HPDE6-E6E7 (cell line): Measurements from ENCODE around the gene SDHAF1.
"Not testable (repeated sequence)": the region's sequence is repeated elsewhere in the genome, so short reads cannot be mapped to it uniquely, and the experiment has no call there.

Source experiments
- DNase-seq: peaks from one replicate; pipeline ENCODE4 v3.0.0; 2011; ENCODE audit warnings: missing footprints; ENCODE audit errors: extremely low spot score

Gene SDHAF1

DNA sequence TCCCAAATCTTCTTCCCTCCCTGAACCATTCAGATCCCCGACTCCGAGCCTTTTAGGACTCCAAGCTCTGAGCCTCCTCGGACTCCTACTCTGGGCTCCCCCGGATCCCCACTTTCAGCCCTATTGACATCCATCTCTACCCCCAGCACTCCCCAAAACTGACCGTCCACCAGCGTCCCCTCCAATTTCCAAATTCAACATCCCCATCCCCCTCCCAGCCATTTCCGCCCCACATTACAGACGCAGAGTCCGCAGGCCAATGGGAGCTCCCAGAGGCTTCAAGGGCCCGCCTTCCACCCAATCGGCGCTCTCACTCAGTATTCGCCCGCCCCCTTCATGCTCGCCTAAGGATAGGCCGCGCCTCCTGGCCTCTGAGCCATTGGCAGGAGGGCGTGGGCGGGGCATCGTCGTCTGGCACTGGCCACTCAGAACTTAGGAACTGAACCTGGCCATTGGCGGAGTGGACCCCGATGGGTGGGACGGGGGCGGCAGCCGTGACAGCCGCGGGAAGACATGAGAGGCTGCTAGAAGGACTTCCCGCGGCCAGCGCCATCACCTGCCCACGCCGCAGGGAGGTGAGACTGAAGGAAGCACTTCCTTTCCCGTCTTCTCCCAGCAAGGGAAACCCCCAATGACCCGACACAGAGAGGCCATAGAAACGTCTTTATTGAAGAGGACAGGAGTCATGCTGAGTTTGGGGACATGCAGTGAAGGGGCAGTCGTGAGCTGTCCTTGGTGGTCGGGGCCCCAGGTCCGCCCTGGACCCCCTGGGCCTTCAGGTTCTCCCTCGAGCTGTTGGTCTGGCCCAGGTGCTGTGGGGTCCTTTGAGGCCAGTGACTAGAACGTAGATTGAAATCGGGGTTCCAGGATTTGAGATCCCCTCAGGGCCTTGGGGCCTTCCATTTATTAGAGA lies 19.3 kb downstream of the SDHAF1 start, which contains the start of gene ALKBH6:
Gene ALKBH6, minus strand, starts transcription at position 202 of the 913 bp plus-strand sequence. CDS start 816 bp downstream, outside the sequence.
- DNase-seq: peak; percentile 99

DNA sequence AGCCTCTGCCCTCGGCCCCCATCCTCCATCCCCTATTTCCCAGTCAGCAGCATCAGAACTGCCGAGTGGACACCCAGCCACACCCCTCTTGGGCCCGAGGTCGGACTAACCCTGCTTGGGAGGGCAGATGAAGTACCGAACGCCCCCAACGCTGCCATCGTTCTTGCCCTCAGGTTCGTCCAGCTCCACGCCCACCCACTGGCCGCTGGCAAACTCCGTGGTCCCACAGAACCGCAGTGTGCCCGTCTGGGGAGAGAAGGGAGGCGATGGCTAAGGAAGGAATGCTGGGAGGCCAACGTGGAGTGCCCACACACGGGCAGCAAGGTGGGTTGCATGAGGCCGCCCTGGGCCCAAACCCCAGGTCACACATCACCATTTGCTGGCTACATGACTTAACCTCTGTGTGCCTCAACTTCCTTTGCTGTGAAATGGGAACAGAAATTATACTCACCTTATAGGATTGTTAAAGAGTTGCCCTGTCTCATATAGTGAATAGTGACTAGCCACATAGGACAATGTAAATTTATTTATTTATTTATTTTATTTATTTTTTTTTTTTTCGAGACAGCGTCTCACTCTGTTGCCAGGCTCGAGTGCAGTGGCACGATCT lies 24.2 kb downstream of the SDHAF1 start:
- no peak for DNase-seq

GRCh38 chr19:36023432-36023831 lies 28.4 kb downstream of the SDHAF1 start:
- DNase-seq: no peak

GRCh38 chr19:36025541-36025940 lies 30.6 kb downstream of the SDHAF1 start:
- DNase-seq: no peak

DNA sequence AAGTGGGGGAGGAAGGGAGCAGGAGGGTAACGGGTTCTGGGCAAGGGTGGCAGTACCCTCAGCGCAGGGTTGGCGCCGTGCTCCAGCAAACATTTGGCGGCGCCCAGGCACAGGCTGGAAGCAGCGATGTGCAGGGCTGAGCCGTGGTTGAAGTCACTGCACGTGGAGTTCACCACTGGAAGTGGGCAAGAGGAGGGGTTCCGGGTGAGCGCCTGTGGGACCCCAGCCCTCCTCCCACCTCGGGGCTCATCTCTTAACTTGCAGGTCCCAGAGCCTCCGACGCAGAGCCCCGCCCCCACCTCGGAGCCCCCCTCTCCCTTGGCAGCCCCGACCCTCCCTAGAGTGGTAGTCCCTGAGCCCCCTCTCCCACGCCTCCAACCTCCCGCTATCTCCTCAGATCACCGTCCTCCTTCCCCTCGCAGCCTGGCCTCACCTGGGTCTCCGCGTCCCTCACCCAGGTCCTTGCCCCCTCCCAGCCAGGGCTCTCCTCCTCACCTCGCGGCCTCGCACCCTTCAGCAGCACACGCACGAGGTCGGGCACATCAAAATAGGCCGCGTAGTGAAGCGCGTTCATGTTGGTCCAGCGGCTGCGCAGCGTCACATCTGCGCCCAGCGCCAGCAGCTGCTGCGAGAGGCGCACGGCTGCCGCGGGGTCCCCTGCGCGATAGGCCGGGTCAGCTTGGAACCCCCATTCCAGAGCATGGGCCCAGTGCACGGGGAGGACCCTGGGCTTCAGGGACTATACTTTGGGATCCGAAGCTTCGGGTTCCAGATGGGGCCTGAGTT lies 31.3 kb downstream of the SDHAF1 start:
- DNase-seq: no peak

DNA sequence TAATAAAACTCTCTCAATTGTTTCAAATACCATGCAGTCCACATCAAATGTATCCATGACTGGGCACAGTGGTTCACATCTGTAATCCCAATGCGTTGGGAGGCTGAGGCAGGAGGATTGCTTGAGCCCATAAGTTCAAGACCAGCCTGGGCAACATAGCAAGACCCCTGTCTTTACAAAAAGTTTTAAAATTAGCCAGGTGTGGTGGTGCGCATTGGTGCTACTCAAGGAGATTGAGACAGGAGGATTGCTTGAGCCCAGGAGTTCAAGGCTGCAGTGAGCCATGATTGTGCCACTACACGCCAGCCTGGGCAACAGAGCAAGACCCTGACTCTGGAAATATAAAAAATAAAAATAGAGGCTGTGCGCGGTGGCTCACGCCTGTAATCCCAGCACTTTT lies 32.7 kb downstream of the SDHAF1 start:
- no peak for DNase-seq

DNA sequence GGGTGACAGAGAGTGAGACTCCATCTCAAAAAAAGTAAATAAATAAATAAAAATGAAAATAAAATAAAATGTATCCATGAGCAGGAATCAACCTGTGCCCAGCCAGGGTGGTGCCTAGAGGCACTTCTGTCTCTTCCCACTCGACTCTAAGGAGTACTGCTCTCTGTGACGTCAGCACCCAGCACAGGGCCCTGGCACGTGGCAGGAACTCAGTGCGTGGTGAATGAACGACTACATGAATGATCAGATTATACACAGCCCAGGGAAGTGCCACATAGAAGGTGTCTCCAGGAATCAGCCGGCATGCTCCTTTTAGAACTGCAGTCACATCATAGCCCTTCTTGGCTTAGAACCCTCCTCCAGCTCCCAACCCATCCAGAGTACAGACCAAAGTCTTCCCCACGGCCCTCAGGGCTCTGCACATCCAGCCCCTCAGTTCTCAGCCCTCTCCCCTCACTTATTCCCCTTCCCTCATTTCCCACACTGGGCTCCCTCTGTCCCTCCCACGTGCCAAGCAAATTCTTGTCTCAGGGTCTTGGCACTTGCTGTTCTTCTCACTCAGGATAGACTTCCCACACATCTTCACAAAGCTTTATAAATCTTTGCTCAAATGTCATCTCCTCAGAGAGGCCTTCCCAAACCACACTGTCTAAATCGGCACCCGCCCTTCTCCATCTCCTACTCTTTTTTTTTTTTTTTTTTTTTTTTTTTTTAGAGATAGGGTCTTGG lies 33.5 kb downstream of the SDHAF1 start:
- DNase-seq: no peak

DNA sequence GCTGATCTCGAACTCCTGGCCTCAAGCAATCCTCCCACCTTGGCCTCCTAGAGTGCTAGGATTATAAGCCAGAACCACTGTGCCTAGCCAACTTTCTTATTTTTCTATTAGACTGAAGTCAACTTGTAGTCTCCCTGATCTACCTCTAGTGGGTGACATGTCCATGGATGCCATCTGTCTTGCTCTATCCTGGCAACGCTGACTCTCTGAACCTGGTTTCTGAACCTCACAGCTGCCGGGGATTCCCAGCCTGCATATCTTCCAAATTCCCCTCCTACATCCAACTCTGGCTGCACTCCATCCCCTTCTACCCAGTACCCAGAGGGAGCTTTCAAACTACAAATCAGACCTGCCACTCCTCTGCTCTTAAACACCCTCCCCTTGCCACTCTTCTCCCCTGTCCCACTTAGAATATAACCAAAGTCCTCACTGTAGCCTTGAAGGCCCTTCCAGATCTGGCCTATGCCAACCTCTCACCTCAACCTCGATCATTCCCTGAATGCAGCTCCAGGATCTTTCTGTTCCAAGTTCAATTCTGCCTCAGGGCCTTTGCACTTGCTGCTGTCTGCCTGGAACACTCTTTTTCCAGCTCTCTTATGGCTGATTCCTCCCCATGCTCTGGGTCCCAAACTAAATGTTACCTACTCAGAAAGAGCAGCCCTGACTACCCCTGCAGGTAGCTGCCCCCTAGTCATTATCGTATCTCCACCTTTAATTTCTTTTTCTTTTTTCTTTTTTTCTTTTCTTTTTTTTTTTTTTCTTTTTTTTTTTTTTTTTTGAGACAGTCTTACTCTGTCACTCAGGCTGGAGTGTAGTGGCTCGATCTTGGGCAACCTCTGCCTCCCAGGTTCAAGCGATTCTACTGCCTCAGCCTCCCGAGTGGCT lies 35.5 kb downstream of the SDHAF1 start:
- no peak for DNase-seq

DNA sequence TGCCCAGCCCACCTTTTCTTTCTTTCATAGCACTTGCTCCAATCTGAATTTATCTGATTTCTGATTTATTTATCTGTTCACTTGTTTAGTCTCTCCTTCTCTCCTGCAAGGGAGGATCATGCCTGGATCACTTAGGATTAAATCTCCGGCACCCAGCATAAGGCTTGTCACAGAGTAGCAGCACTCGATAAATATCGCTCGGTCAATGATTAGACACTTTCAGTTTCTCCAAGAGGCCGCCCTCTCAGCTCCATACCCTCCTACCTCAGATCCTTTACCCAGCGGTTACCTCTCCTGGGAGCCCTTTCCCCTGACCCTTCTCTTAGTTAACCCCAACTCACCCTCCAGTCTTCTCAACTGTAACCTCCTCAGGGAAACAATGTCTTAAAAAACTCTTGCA lies 36.3 kb downstream of the SDHAF1 start:
- DNase-seq: no peak

- no peak for DNase-seq
Measured at GRCh38 chr19:36032251-36033104, 37.5 kb downstream of the SDHAF1 start, which contains the start of gene CLIP3. CLIP3 (minus strand) TSS chr19:36032873; CDS start chr19:36032357, 516 bp downstream.

- DNase-seq: no peak
Measured at GRCh38 chr19:36040495-36040894, 45.5 kb downstream of the SDHAF1 start.

GRCh38 chr19:36041092-36041491 lies 46.1 kb downstream of the SDHAF1 start:
- not testable (repeated sequence) for DNase-seq

- DNase-seq: no peak
Measured at GRCh38 chr19:36041831-36042230, 46.8 kb downstream of the SDHAF1 start.

DNA sequence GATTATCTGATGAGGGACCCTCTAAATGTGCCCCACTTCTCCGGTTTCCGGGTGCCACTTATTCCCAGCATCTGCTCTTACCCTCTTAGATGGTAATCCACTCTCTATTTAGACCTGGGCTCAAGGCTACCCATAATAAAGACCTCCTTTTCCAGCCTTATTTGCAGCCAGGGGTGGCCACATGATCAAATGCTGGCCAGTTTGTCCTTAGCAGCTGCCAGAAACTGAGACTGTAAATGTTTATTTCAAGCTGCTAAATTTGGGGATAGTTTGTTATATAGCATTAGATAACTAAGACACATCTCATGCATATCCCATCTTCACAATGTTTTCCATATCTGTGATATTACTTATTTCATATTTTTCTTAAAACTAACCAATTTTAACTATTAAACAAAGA lies 49.0 kb downstream of the SDHAF1 start:
- no peak for DNase-seq
